HEK293 (cell line): ENCODE measurements around the gene ANKS6.

Experiments
- ATF2 ChIP-seq: fragments of 450-650 bp; formaldehyde crosslinking; IDR thresholded peaks from 2 replicates; pipeline ENCODE4 v1.5.1; 2016; ENCODE audit warnings: missing biosample characterization, missing genetic modification characterization, low read depth
- CTCF ChIP-seq: fragments of 450-650 bp; formaldehyde crosslinking; IDR thresholded peaks from 2 replicates; pipeline ENCODE4 v1.5.1; 2016; ENCODE audit warnings: missing biosample characterization, missing genetic modification characterization
- YY1 ChIP-seq: fragments of 450-650 bp; formaldehyde crosslinking; IDR thresholded peaks from 2 replicates; pipeline ENCODE4 v1.5.1; 2018; ENCODE audit warnings: missing biosample characterization, missing genetic modification characterization
- ZNF112 ChIP-seq: fragments of 450-650 bp; formaldehyde crosslinking; IDR thresholded peaks from 2 replicates; pipeline ENCODE4 v1.5.0; 2017; ENCODE audit warnings: missing biosample characterization, missing genetic modification characterization
- ZNF184 ChIP-seq: fragments of 450-650 bp; IDR thresholded peaks from 2 replicates; pipeline ENCODE4 v1.5.1; 2018; ENCODE audit warnings: missing biosample characterization, mild to moderate bottlenecking, missing genetic modification characterization
- ZNF24 ChIP-seq: fragments of 450-650 bp; formaldehyde crosslinking; IDR thresholded peaks from 2 replicates; pipeline ENCODE4 v1.5.1; 2016; ENCODE audit warnings: missing biosample characterization, missing genetic modification characterization
- ZNF274 ChIP-seq, 2 experiments: fragments of 200-500 bp in 1 of 2; fragments of 450-650 bp in 1 of 2; sonication (Bioruptor generic) in 1 of 2; formaldehyde crosslinking in 1 of 2; IDR thresholded peaks; 2 replicates each; pipeline versions ENCODE4 v1.5.1 to v1.6.1; 2014 to 2016; ENCODE audit warnings: borderline replicate concordance in 1 of 2, inconsistent platforms in 1 of 2, low read length in 1 of 2, missing biosample characterization in 1 of 2, missing genetic modification characterization in 1 of 2
- ZNF449 ChIP-seq: fragments of 450-650 bp; formaldehyde crosslinking; IDR thresholded peaks from 2 replicates; pipeline ENCODE4 v1.5.1; 2017; ENCODE audit warnings: missing biosample characterization, mild to moderate bottlenecking, missing genetic modification characterization, moderate library complexity

GRCh38 chr9:98801969-98802371 lies 5.6 kb upstream of the ANKS6 start:
- TF ChIP-seq ZNF112 (tag by site-specific recombination) (no peak), ZNF184 (no peak), CTCF (tag by site-specific recombination) (no peak), ZNF449 (tag by site-specific recombination) (no peak), ZNF274 (IDR thresholded peaks at IDR 0.05; ENCODE audit: low read length) (no peak), ZNF274 (tag by site-specific recombination; IDR thresholded peaks at IDR 0.05; ENCODE audit: borderline replicate concordance) (no peak), YY1 (tag by site-specific recombination) (no peak), ZNF24 (no peak), ATF2 (tag by site-specific recombination) (no peak)
